Hepatocyte (in vitro differentiated cells): ENCODE results near the gene EIF3I. TPM values are rescaled to one million over a fixed set of nuclear protein-coding genes. Genes with fewer than 3 reads are reported as not detected.

Experiments
- DNase-seq: peaks from one replicate; pipeline ENCODE4 v3.0.0-alpha.2; 2016; ENCODE audit warnings: low spot score
- H2AFZ ChIP-seq: fragments of 200-600 bp; sonication (generic); 2 replicates; pipeline ENCODE4 v1.6.0; 2016; ENCODE audit warnings: antibody characterized with exemption, mild to moderate bottlenecking
- H3K27ac ChIP-seq: fragments of 200-600 bp; sonication (generic); 2 replicates; pipeline ENCODE4 v1.5.1; 2016; ENCODE audit warnings: mild to moderate bottlenecking
- H3K27me3 ChIP-seq: fragments of 200-600 bp; sonication (generic); 2 replicates; pipeline ENCODE4 v1.6.1; 2016
- H3K36me3 ChIP-seq: fragments of 200-600 bp; sonication (generic); replicated peaks from 2 replicates; pipeline ENCODE4 v1.5.1; 2016; ENCODE audit warnings: low read depth; ENCODE audit not compliant: insufficient read depth
- H3K4me1 ChIP-seq: fragments of 200-600 bp; sonication (generic); 2 replicates; pipeline ENCODE4 v1.5.1; 2016; ENCODE audit warnings: mild to moderate bottlenecking, moderate library complexity; ENCODE audit not compliant: insufficient read depth
- H3K4me2 ChIP-seq: fragments of 200-600 bp; sonication (generic); 2 replicates; pipeline ENCODE4 v1.6.0; 2016
- H3K4me3 ChIP-seq: fragments of 200-600 bp; sonication (generic); 2 replicates; pipeline ENCODE4 v1.5.1; 2016; ENCODE audit warnings: mild to moderate bottlenecking
- H3K79me2 ChIP-seq: fragments of 200-600 bp; sonication (generic); 2 replicates; pipeline ENCODE4 v1.6.0; 2017; ENCODE audit warnings: mild to moderate bottlenecking
- H3K9me2 ChIP-seq: fragments of 200-600 bp; sonication (generic); replicated peaks from 2 replicates; pipeline ENCODE4 v1.6.0; 2017; ENCODE audit warnings: mild to moderate bottlenecking; ENCODE audit not compliant: insufficient read depth
- H3K9me3 ChIP-seq: fragments of 200-600 bp; sonication (generic); 2 replicates; pipeline ENCODE4 v1.5.1; 2016; ENCODE audit warnings: low read depth, mild to moderate bottlenecking
- H4K20me1 ChIP-seq: fragments of 200-600 bp; sonication (generic); 2 replicates; pipeline ENCODE4 v1.6.0; 2016; ENCODE audit warnings: mild to moderate bottlenecking; ENCODE audit not compliant: insufficient read depth, poor library complexity, severe bottlenecking
- CTCF ChIP-seq: fragments of 200-600 bp; sonication (generic); IDR thresholded peaks from 2 replicates; pipeline ENCODE4 v1.5.1; 2016; ENCODE audit warnings: antibody characterized with exemption, mild to moderate bottlenecking; ENCODE audit not compliant: poor library complexity
- EZH2 ChIP-seq: fragments of 200-600 bp; sonication (generic); IDR thresholded peaks from 2 replicates; pipeline ENCODE4 v1.6.1; 2016; ENCODE audit warnings: antibody characterized with exemption, mild to moderate bottlenecking, borderline replicate concordance
- EZH2phosphoT487 ChIP-seq: fragments of 200-600 bp; sonication (generic); IDR thresholded peaks from one replicate; pipeline ENCODE4 v1.6.1; 2018; ENCODE audit warnings: antibody characterized with exemption, mild to moderate bottlenecking, low read depth, moderate library complexity; ENCODE audit not compliant: unreplicated experiment, severe bottlenecking
- WGBS: methylation state at CpG from one replicate; pipeline ENCODE4 v1.1.6; 2016; ENCODE audit warnings: low lambda C conversion rate; ENCODE audit errors: missing lambda C conversion rate; 5-methylcytosine and 5-hydroxymethylcytosine counted together
- polyA plus RNA-seq: library from polyadenylated mRNA; unstranded; fragments of >200 nt; fragmentation: Nextera tagmentation; extraction: Ambion mirVana; gene quantifications from 2 replicates; pipeline ENCODE4 v1.2.1, GENCODE V29; 2016
- small RNA-seq: library from RNA; depleted of rRNA; stranded (forward); fragments of <200 nt; gene quantifications from one replicate; pipeline ENCODE3, GENCODE V24; 2014
- total RNA-seq: library from RNA; depleted of rRNA; stranded (reverse); fragments of >200 nt; gene quantifications from 2 replicates; pipeline ENCODE4 v1.2.3, GENCODE V29; 2014

The EIF3I gene
- total and polyA plus RNA-seq, 2 experiments from 2014 or later: 177 to 227 TPM

DNA sequence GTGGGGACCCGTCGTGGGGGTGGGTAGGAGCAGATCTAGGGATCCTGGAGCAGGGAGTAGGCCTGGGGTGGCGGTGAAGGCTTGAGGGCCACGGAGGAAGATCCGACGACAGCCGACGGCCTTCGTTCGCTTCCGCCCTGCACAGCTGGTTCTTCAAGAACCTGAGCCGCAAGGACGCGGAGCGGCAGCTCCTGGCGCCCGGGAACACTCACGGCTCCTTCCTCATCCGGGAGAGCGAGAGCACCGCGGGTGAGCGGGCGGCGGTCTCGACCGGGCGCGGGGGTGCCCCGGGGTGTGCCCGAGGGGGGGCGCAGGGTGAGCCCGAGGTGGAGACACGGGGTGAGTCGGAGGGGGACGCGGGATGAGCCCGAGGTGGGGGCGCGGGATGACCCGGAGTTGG is 53.2 kb downstream of the EIF3I start:
- no peaks in the 10 kb centered on the region for H3K27me3 ChIP-seq
- no peaks in the 10 kb centered on the region for H3K36me3 ChIP-seq
- H3K79me2 ChIP-seq: no peaks in the 10 kb centered on the region
- H3K4me2 ChIP-seq: no peak overlapping the region
- H3K4me1 ChIP-seq: peaks cover 8% of the 10 kb centered on the region
- no peak for DNase-seq
- no peak for TF ChIP-seq EZH2phosphoT487
- no peak for TF ChIP-seq EZH2
- TF ChIP-seq CTCF: no peak
- WGBS: 87% methylated on average over 28 of the region's 41 CpGs
- H4K20me1 ChIP-seq: no peaks in the 10 kb centered on the region
- no peak overlapping the region for H3K27ac ChIP-seq
- no peaks in the 10 kb centered on the region for H3K9me3 ChIP-seq
- no peak overlapping the region for H3K4me3 ChIP-seq
- no peak overlapping the region for H2AFZ ChIP-seq
- no peaks in the 10 kb centered on the region for H3K9me2 ChIP-seq

GRCh38 chr1:32276032-32276782 is 54.0 kb downstream of the EIF3I start:
- no peaks in the 10 kb centered on the region for H4K20me1 ChIP-seq
- no peak overlapping the region for H2AFZ ChIP-seq
- peaks cover 8% of the 10 kb centered on the region for H3K4me1 ChIP-seq
- H3K27ac ChIP-seq: no peak overlapping the region
- no peak overlapping the region for H3K4me3 ChIP-seq
- H3K4me2 ChIP-seq: no peak overlapping the region
- WGBS: 88% methylated on average over 26 of the region's 30 CpGs
- no peaks in the 10 kb centered on the region for H3K9me3 ChIP-seq
- no peaks in the 10 kb centered on the region for H3K79me2 ChIP-seq
- no peaks in the 10 kb centered on the region for H3K27me3 ChIP-seq
- H3K36me3 ChIP-seq: no peaks in the 10 kb centered on the region
- TF ChIP-seq EZH2phosphoT487 (no peak), CTCF (no peak), EZH2 (no peak)
- DNase-seq: no peak
- H3K9me2 ChIP-seq: no peaks in the 10 kb centered on the region

Small RNAs within 50 kb of the gene (small RNA-seq; reads per million reads assigned to genes)
- gene RF00017: not detected

Other genes with a start within 250 kb of the EIF3I start
- 88.4 and 98.7 TPM in 2 replicates for gene KHDRBS1, start 208.5 kb upstream of the EIF3I start, total RNA-seq
- 81.9 and 92.0 TPM in 2 replicates for gene KHDRBS1, start 208.5 kb upstream of the EIF3I start, polyA plus RNA-seq
- gene TMEM39B, start 149.5 kb upstream of the EIF3I start, total RNA-seq: 3.6 and 5.1 TPM in 2 replicates
- 3.9 and 5.3 TPM in 2 replicates for gene TMEM39B, start 149.5 kb upstream of the EIF3I start, polyA plus RNA-seq
- 48.3 and 48.5 TPM in 2 replicates for gene KPNA6, start 114.4 kb upstream of the EIF3I start, total RNA-seq
- 27.7 and 30.3 TPM in 2 replicates for gene KPNA6, start 114.4 kb upstream of the EIF3I start, polyA plus RNA-seq
- 50.5 and 52.7 TPM in 2 replicates for gene TXLNA, start 42.7 kb upstream of the EIF3I start, total RNA-seq
- gene TXLNA, start 42.7 kb upstream of the EIF3I start, polyA plus RNA-seq: 37.1 and 41.2 TPM in 2 replicates
- 12.9 and 15.8 TPM in 2 replicates for gene CCDC28B, start 21.8 kb upstream of the EIF3I start, total RNA-seq
- 28.5 and 29.5 TPM in 2 replicates for gene CCDC28B, start 21.8 kb upstream of the EIF3I start, polyA plus RNA-seq
- 1.5 and 1.9 TPM in 2 replicates for gene IQCC, start 16.7 kb upstream of the EIF3I start, total RNA-seq
- 1.5 and 3.4 TPM in 2 replicates for gene IQCC, start 16.7 kb upstream of the EIF3I start, polyA plus RNA-seq
- not detected in 2 replicates for gene DCDC2B, start 13.3 kb upstream of the EIF3I start, total RNA-seq
- 0.17 and 0.96 TPM in 2 replicates for gene DCDC2B, start 13.3 kb upstream of the EIF3I start, polyA plus RNA-seq
- 11.9 and 14.8 TPM in 2 replicates for gene TMEM234, start 54 bp upstream of the EIF3I start, total RNA-seq
- 27.4 and 38.6 TPM in 2 replicates for gene TMEM234, start 54 bp upstream of the EIF3I start, polyA plus RNA-seq
- 0.16 and 0.53 TPM in 2 replicates for gene FAM167B, start 24.8 kb downstream of the EIF3I start, total RNA-seq
- 0.75 TPM in 1 of 2 replicates, not detected in the other for gene FAM167B, start 24.8 kb downstream of the EIF3I start, polyA plus RNA-seq
- gene LCK, start 28.9 kb downstream of the EIF3I start, total RNA-seq: 0.40 and 0.68 TPM in 2 replicates
- gene LCK, start 28.9 kb downstream of the EIF3I start, polyA plus RNA-seq: 0.79 and 0.94 TPM in 2 replicates
- gene HDAC1, start 69.7 kb downstream of the EIF3I start, total RNA-seq: 94.6 and 95.8 TPM in 2 replicates
- gene HDAC1, start 69.7 kb downstream of the EIF3I start, polyA plus RNA-seq: 108 and 117 TPM in 2 replicates
- 143 and 149 TPM in 2 replicates for gene MARCKSL1, start 113.8 kb downstream of the EIF3I start, total RNA-seq
- 346 and 358 TPM in 2 replicates for gene MARCKSL1, start 113.8 kb downstream of the EIF3I start, polyA plus RNA-seq
- gene FAM229A, start 140.1 kb downstream of the EIF3I start, total RNA-seq: 4.2 and 5.4 TPM in 2 replicates
- 3.4 and 5.2 TPM in 2 replicates for gene FAM229A, start 140.1 kb downstream of the EIF3I start, polyA plus RNA-seq
- gene TSSK3, start 140.1 kb downstream of the EIF3I start, total RNA-seq: 1.4 TPM in 1 of 2 replicates, not detected in the other
- 1.4 and 1.5 TPM in 2 replicates for gene TSSK3, start 140.1 kb downstream of the EIF3I start, polyA plus RNA-seq
- 69.6 and 80.5 TPM in 2 replicates for gene BSDC1, start 172.0 kb downstream of the EIF3I start, total RNA-seq
- 56.2 and 65.7 TPM in 2 replicates for gene BSDC1, start 172.0 kb downstream of the EIF3I start, polyA plus RNA-seq
- gene ZBTB8B, start 242.7 kb downstream of the EIF3I start, total RNA-seq: 0.36 and 0.90 TPM in 2 replicates
- 0.22 and 0.28 TPM in 2 replicates for gene ZBTB8B, start 242.7 kb downstream of the EIF3I start, polyA plus RNA-seq